ENCODE data around the gene MARCHF3.
"Not testable (repeated sequence)": the region's sequence is repeated elsewhere in the genome, so short reads cannot be mapped to it uniquely, and the experiment has no call there.

MARCHF3 gene

DNA sequence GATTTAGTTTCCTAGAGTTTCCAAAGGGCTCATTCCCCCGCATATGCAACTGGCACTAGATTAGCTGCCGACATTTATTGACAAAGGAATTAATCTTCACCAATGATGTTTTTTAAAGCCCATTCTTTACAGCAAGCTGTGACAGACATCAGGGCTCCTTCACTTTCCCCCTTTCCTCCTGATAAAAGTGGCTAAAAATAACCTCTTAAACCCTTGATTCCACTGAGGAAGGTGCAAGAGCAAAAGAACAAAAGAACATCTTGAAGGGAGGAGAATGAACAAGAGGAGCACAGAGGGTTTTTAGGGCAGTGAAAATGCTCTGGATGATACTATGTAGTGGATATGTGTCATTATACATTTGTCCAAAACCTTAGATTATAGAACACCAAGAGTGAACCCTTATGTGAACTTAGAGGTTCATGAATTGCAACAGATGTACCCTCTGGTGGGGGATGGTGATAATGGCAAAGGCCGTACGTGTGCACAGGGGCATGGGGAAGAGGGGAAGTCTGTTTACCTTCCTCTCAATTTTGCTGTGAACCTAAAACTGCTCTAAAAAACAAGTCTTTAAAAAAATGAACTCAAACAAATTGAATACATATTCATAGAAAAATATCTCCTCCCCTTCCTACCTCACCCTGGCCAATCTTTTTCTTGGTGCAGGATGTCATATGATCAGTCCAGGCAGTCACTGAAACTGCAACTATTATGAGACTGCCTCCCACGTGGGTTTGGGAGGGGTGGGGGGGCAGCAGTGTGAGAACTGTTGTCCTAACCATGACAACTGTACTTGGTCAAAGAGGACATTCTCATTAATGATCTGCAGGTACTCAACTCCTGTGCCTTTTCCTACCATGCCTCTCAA lies 83.0 kb downstream of the MARCHF3 start:
- no peak for DNase-seq

DNA sequence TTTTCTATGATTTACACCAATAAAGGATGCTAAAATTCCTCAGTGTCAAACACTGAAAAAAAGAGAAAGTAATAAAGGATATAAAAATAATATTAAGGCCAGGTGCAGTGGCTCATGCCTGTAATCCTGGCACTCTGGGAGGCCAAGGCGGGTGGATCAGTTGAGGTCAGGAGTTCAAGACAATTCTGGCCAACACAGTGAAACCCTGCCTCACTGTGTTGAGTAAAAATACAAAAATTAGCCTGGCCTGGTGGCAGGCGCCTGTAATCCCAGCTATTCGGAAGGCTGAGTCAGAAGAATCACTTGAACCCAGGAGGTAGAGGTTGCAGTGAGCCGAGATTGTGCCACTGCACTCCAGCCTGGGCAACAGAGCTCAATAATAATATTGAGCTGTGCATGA lies 87.5 kb downstream of the MARCHF3 start:
- not testable (repeated sequence) for DNase-seq

DNA sequence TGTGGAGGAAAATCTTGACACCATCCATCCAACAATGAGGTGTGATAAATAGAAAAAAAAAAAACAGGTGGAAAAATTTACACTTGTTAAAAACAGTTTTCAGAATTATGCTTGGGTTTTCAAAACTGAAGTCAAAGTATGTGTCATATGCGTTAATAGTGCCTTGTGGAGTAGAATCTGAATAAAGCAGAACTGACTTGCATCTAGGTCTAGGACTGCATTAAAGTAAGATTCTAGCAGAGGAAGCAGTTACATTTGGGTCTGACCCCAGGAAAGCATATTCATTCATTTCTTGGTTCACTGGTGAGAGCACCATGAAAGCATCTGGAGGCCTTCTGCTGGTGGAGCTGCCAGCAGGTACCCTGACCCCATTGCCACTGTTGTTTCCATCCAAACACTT lies 89.0 kb downstream of the MARCHF3 start:
- no peak for DNase-seq

DNA sequence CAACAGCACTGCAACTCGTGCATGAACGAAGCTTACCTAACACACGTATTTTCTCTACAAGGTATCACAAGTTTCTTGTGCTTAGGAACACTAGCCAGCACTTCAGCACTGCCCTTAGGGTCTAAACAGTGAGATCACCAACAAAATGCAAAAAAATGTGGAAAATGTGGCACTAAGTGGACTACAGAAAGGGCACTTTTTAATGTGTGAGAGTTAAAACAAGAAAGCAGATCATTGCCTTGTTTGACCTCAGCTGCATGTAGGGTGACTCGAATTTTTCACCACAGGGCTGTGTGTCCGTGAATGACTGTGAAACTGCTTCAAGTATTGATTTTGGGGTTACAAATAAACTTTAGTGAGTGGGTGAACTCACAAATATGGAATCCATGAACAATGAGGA lies 90.5 kb downstream of the MARCHF3 start:
- no peak for DNase-seq

DNA sequence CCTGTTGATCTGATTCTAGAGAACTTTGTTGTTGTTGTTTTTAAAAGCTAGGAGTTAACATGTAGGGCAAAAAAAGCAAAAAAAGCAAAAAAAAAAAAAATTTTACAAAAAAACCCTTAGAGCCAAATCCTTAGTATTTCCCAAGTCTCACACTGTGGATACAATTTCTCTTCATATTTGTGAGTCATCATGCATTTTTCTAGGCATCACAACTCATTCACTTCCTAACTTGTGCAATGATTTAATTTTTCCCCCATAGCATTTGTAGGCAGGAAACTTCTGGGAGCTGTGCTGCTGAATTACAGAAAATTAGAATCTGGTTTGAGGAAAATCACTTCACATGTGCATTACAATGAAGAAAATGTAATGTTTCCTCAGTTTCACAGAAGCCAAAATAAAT lies 91.9 kb downstream of the MARCHF3 start:
- DNase-seq = no peak

DNA sequence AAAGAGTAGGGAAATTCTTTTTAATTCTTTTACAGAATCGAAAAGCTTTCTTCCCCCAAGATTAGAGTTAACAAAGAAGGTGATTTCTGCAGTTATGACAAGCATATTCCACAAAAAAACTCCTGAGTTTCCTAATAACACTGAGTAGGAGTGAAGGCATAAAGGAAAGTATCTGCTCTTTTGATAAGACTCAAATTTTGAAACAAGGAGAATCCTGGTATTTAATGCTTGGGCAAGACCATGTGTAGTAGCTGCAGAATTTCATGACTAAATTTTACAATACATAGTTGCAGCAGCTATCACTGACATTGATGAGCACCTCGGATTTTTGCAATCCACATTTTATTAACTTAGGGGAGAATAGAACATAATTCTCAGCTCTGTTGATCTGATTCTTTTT lies 92.6 kb downstream of the MARCHF3 start:
- no peak for DNase-seq

DNA sequence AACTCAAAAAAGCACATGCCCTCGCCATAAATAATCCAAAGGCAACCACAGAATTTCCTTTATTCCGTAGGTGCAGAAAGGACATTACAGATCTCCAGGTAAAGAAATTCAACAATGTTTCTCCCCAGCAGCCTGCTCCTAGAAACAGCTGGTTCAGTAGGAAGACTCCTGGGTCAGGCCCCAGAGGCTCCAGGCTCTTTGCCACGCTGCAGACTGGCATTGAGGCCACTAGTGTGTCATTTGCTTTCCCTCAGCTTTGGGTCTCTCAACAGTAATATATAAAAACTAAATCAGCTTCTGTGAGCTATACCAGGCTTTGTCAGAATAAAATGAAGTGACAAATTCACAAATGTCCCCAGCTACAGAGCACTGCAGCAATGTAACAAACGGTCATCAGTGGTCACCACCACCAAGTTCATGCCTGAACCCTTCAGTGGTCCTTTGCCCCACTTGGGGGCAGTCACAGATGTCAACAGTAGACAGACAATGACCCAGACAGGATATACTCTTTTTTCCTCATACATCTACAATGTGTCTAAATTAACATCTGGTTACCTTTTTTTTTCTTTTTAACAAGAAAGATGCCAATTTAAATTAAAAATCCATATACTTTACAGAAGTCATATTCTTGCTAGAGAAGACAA lies 93.5 kb downstream of the MARCHF3 start:
- no peak for DNase-seq

DNA sequence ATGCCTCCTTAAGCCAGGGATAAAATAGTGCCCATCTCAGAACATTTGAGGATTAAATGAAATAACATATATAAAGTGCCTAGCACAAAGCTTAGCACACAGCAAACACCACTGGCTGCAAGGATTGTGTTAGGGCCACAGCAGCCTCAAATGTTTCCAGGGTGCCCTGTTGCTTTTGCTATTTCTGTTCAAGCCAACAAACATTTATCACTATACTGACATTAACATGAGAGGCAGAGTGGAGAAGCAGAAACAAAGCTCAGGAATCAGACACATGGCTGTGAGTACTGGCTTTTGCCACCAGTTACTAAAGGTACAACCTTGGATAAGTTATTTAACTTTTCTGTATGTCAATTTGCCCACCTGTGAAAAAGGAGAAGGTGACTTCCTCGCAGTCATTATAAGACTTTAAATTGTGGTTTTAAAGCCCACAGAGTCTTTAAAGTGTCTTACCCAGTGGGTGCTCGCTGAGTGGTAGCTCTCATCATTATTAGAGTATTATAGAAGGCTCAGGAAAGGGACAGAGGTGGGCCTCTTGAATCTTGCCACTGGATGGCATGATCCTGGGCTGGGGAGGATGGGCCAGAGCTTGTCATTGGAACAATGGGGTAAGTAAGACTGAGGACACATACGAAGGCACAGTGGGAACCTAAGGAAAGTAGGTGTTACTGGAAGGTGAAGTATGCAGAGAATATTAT lies 98.2 kb downstream of the MARCHF3 start:
- no peak for DNase-seq

DNA sequence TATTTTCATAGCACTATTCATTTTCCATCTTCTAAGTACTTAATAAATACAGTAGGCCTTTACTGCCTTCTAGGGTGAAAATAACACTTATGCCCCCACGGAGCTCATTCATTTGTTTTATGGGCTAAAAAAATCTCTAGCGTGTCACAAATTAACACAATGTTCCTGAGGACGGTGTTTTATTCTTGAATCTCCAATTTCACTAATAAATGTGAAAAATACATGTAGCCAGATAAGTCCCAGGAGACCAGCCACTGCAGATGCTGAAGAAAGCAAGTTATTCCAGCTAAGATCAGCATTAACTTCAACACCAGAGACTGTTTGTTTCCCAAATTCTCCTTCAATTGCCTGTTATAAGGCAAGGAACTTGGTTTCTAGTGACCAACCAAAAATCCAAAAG lies 102.3 kb downstream of the MARCHF3 start:
- DNase-seq = no peak

DNA sequence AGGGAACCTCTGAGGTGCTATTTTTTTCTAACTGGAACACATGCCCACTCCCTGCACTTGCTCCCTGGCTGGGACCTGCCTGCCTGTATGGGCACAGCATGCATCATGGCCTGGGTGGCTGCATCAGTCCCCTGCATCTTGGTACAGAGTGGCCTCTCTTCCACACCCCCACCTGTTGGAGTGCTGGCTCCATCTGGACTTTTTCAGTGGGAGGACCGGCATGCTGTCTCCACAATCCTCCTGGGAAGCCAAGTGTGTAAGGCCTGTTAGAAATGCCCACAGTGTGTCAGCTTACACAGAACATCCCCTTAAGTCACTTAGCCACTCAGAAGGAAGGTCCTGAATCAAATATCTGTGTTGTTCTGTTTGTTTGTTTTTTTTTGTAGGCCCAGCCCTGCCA lies 102.9 kb downstream of the MARCHF3 start:
- no peak for DNase-seq

DNA sequence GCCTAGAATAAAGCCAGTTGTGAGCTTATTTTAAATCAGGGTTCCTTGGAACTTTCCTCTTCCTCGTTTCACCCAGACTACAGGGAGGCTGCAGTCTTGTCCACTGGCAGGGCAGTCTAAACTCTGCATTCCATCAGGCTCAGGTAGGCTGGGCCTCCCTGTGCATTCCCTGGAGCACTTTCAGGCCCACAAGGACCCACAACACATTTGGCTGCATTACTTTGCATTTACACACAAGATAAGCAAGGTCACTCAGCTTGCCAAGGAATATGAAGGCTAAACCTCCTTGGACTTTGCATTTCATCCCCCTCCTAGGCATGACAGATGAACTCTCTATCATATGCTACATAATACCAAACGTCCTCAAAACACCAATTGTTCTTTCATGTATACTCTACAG lies 104.2 kb downstream of the MARCHF3 start:
- DNase-seq = no peak

DNA sequence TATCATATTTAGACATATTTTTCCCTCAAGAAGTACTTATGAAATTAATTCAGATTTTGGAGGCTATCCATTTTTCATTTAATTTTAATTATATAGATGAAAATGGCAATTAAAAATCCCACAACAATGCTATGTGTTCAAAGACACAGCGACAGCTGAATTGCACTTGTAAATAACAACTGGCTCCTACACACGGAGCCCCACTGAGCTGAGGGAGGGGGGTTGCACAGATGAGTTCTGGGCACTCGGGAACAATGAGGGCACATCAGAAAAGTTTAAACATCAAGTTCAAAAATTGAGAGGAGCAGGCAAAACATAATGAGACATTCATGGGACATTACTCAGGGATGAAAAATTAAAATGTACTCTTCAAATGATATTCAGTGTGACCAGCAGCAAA lies 104.9 kb downstream of the MARCHF3 start:
- no peak for DNase-seq

DNA sequence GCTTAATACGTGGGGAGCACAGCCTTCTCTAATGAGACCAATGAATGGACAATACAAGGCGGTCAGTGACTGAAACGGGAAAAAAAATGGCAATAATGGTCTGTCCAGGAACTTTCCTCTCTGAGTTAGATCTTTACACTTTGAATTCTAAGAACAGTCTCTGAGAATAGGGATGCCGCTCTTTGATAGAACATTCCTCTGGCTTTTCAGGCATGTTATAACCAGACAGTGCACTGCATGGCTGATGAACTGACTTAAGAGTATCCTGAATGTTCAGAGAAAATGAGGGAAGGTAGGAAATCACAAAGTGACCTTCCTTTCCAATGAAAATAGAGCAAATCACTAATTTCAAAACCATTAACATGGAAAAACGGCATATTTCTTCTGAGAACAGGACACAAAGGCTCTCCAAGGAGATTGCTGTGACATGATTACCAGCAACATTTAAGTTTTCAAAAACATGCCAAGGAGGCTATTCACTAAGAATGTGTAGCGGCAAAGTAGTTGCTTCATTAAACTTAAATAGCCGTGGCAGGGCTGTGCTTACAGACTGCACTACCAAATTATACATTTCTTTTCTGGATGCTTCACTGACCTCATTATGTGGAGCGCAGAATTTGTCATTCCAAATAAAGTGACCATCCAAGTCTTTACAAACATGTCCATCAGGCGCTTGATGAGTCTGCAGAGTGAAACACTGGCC lies 105.9 kb downstream of the MARCHF3 start:
- no peak for DNase-seq

DNA sequence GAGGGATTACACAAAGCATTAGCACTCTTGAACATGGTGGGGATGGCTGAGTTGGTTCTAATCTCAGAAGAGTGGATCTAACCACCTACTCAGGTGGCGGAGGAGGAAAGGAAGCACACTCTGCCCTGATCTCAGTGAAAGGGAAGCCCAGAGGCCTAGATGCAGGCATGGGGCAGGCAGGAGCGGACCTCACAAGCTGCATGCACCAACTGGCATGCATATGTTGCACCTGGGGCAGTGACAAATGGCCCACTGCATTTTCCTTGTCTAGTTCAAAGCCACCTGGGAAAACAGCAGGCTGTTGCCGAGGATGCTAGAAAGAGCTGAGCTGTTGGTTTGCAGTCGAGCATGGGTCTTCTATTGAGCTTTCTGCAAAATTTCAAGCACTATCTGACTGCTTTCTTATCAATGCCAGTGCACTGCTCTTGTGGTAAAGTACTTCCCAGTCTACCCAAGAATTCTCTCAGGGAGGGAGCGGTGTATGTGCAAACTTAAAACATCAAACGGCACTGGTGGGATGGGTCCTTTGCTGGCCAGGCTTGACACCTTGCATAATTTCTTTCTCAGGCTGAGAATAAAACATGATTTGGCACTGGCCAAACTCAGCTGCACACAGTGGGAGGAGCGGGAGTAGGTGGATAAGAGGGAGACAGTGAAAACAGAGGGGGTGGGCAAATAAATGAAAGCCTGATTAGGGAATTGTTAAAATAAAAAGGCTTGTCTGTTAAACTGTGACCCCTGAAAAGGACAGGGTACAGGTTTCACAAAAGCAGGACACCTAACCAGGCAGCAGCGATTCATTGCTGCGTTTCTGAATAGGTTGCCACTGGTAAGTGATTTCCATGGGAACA lies 108.9 kb downstream of the MARCHF3 start:
- DNase-seq = no peak

DNA sequence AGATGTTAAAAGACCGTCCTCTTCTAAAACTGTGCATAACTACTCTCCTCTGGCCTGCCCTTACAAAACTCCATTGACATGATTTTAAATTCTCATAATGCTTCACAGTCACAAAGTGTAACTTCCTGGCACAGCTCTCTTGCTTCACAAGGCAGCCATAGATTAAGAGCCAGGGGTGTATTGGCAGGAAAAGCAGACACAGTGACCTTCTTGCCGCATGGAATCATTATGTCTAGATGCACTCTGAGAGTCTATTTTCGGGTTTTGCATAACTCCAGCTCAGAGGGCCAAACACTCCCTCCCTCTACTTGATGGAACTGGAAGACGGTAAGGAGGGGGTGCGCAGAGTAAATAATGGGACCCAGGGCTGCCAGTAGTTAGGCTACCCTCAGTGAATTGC lies 110.1 kb downstream of the MARCHF3 start:
- no peak for DNase-seq

DNA sequence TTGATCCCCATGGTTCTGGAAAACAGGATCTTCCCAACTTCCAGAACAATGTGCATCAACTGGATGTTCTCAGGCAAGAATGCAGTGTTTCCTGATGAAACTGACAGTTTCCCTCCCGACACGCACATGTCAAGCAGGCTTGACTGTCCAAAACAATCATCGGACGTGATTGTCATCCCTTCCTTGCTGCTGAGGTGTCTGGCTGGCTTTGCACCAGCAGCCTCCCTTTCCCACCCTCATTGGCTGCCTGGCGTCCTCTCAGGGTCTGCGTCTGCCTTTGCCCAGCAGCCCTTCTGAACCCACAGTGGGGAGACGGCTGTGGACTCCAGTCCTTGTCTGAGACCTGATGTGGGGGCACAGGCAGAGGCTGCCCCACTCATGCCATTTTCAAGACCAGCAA lies 110.8 kb downstream of the MARCHF3 start:
- no peak for DNase-seq

DNA sequence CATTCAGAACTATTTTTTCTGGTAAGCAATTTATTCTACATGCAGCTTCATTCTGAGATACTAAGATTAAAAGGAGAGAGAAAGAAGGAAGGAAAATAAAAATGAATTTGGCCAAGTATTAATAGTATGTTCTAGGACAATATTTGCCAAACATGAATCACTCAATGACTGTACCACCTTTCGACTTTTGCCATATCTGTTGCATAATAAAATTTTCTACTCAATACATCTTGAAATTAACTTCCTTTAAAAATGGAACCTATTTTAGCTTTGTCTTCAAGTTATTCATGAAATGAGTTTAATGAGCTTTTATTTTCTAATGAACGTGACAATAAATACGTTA lies 111.8 kb downstream of the MARCHF3 start:
- no peak for DNase-seq

DNA sequence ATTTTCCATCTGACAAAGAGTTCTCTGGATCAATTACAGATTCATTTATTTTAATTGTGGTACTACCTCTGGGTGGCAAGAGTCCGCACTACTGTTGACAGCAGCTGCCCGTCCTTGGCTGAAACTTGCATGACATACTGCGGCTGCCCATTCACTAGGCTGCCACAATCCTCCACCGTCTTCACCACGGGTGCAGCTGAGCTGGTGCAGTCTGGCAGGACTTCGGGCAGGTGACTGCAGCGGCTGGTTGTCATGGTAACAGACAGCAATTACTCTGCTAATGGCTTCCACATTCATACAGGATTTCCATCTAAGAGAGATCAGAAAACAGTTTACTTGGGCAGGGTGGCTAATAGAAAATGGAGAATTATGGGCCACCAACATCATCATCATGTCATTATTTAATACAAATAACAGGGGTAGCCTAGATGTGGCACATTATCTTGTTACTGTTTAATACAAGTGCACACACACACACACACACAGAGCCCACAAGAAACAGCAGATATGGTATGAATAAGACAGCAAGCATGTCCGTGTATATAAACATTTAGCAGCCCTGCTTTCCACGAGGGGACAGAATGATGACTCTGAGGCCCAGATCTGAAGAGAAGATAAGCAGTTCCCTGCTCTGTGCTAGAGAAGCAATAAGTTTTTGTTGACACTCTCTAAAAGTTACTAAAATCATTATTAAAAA lies 112.3 kb downstream of the MARCHF3 start:
- peak; percentile 14 for DNase-seq

DNA sequence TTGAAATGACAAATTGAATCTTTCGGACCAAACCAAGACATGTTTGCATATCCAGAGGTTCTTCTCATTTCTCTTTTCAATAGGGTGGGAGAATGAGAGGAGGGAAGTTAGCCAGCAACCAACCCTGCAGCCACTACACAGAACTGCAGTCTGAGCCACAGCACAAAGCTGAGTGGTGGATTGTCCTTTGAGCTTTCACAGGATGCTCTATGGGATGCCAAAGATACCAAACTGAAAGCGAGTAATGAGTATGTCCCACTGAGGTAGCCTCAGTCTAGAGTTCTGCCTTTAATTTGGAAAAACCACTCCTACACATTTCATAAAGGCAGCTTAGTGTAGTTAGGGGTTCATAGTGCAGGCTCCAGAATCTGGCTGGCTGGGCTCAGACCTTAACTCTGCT lies 114.9 kb downstream of the MARCHF3 start:
- DNase-seq = no peak

DNA sequence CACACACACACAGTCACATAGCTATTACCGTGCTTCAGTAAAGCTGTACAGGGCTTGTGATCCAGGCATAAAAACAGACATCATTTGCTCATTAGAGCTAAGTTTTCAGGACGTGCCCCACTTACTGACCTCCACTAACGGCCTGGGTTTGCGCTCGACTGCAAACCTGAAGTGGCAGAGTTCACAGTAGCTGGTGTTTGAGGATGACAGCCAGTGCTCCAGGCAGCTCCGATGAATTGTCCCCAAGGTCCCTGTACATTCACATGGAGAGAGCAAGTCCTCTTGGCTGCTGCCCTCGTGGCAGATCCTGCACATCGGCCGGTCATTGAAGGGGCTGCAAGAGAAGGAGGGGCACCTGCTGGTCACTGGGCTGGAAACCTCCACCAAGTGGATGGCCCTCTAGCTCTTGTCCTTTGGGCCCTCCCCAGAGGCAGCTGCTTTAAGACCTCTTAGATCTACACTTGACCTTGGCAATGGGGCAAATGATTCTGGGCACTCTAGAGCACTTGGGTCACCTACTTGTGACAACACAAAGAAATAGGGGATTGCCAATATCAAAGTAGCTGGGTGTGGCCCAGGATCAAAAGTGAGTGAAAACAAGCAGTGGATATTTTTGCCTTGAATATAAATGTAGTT lies 115.4 kb downstream of the MARCHF3 start:
- DNase-seq = no peak

DNA sequence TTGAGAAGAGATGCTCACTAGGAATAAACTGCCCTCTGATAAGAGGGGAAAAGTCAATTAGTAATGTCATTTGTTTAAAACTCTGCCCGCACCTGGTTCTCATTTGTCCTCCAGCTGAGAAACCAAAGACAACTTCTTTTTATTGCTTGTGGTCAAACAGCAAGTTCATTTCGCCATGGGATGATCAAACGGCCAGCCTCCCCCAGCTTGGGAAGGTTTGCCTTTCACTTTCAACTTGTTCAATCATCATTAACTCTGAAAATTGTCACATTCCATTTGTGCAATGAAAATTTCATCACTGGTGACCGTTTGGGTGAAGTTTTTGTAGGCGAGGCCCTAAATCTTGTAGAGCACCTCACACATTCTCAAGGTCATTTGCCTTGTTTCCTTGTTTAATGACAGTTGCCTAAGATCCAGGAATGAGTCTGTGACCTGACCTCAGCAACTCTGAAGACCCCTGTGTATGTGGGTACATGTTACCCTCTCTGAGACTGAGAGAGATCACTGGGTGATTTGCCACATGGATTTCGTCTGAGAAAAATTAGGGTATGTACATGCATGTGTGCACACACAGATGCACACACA lies 117.7 kb downstream of the MARCHF3 start:
- no peak for DNase-seq

Measured in NCI-H1694 treated with DMSO at 0.1 percent for 48 hours (cell line).